Lung (tissue), 12 donors: ENCODE data around the gene CHST11. TPM values are rescaled to one million over a fixed set of nuclear protein-coding genes. Genes with fewer than 3 reads are reported as not detected.
A peak's percentile ranks its signal among the peaks of the same experiment; 100 is the strongest.

ENCODE experiments used
- ATAC-seq: fragments of 200-7000 bp; cut with Tn5 transposase; one replicate; pipeline ENCODE4 v1.9.1; 2020; ENCODE audit warnings: moderate number of reproducible peaks; ENCODE audit not compliant: insufficient read depth, low FRiP score
- DNase-seq, 3 donors: peaks; one replicate each; pipeline ENCODE4 v3.0.0-alpha.2; 2013 to 2017
- H3K27ac ChIP-seq, 2 donors: one replicate each; pipeline ENCODE4 v1.5.1; 2013; ENCODE audit warnings: mild to moderate bottlenecking in 2 of 2, moderate library complexity in 2 of 2, control low read depth in 1 of 2, inconsistent platforms in 1 of 2, low read depth in 1 of 2, low read length in 1 of 2
- H3K27me3 ChIP-seq, 3 donors: one replicate each; pipeline ENCODE4 v1.5.1; 2013; ENCODE audit warnings: low read length in 2 of 3; ENCODE audit not compliant: control insufficient read depth in 3 of 3, insufficient read depth in 3 of 3
- H3K36me3 ChIP-seq, 4 donors: one replicate each; pipeline ENCODE4 v1.5.1; 2013; ENCODE audit warnings: low read length in 4 of 4, mild to moderate bottlenecking in 1 of 4, moderate library complexity in 1 of 4; ENCODE audit not compliant: control insufficient read depth in 4 of 4, insufficient read depth in 4 of 4
- H3K4me1 ChIP-seq, 5 donors: one replicate each; pipeline ENCODE4 v1.5.1; 2013; ENCODE audit warnings: low read length in 5 of 5, mild to moderate bottlenecking in 2 of 5, moderate library complexity in 1 of 5; ENCODE audit not compliant: control insufficient read depth in 5 of 5, insufficient read depth in 5 of 5
- H3K4me3 ChIP-seq: one replicate; pipeline ENCODE4 v1.5.1; 2013; ENCODE audit warnings: mild to moderate bottlenecking, control low read depth, moderate library complexity
- H3K9ac ChIP-seq, 2 donors: one replicate each; pipeline ENCODE4 v1.5.1; 2013; ENCODE audit warnings: low read length in 2 of 2, control low read depth in 1 of 2; ENCODE audit not compliant: insufficient read depth in 1 of 2
- H3K9me3 ChIP-seq, 4 donors: one replicate each; pipeline ENCODE4 v1.5.1; 2013; ENCODE audit warnings: low read length in 3 of 4, mild to moderate bottlenecking in 1 of 4, moderate library complexity in 1 of 4; ENCODE audit not compliant: control insufficient read depth in 4 of 4, insufficient read depth in 3 of 4
- WGBS, 2 donors: extraction: QIAGEN DNeasy Blood & Tissue Kit; methylation state at CpG; one replicate each; pipeline ENCODE4 v1.1.7; 2013; 5-methylcytosine and 5-hydroxymethylcytosine counted together
- polyA plus RNA-seq, 2 donors: library from polyadenylated mRNA; stranded (reverse); fragments of 200-250 nt; gene quantifications; one replicate each; pipeline ENCODE4 v1.2.1, GENCODE V29; 2013
- total RNA-seq, 2 donors: library from RNA; depleted of rRNA in 1 of 2; stranded (reverse); fragments of >200 nt in 1 of 2; gene quantifications; one replicate each; pipeline ENCODE4 v1.2.1, GENCODE V29; 2014 to 2021
- TF ChIP-seq, protein P1 (sequence below): IDR thresholded peaks from 2 replicates; pipeline ENCODE4 v1.5.1; 2012; ENCODE audit warnings: mild to moderate bottlenecking; ENCODE audit errors: control extremely low read depth, extremely low read depth
- donor health status: control.
- donor health status: control.
- donor health status: Bipolar disorder and iron deficiency.
- donor health status: healthy.
- donor health status: DM: yes; HTN: yes; CAD: no.

The CHST11 gene
- total and polyA plus RNA-seq, 4 donors: 9.0 to 63.2 (median 27.7) TPM

- TF ChIP-seq, protein P1, sequence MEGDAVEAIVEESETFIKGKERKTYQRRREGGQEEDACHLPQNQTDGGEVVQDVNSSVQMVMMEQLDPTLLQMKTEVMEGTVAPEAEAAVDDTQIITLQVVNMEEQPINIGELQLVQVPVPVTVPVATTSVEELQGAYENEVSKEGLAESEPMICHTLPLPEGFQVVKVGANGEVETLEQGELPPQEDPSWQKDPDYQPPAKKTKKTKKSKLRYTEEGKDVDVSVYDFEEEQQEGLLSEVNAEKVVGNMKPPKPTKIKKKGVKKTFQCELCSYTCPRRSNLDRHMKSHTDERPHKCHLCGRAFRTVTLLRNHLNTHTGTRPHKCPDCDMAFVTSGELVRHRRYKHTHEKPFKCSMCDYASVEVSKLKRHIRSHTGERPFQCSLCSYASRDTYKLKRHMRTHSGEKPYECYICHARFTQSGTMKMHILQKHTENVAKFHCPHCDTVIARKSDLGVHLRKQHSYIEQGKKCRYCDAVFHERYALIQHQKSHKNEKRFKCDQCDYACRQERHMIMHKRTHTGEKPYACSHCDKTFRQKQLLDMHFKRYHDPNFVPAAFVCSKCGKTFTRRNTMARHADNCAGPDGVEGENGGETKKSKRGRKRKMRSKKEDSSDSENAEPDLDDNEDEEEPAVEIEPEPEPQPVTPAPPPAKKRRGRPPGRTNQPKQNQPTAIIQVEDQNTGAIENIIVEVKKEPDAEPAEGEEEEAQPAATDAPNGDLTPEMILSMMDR: no peak
- no peak overlapping the region for H3K9ac ChIP-seq
- no peaks in the 10 kb centered on the region for H3K27me3 ChIP-seq
- H3K4me1 ChIP-seq: peaks cover 6 to 33% (median 22%) of the 10 kb centered on the region in 5 donors
- WGBS, 2 donors: 95 to 100% methylated on average over 2 of the region's 2 CpGs
- no peak overlapping the region for H3K27ac ChIP-seq
- no peak overlapping the region for H3K4me3 ChIP-seq
- peaks cover 0 to 2% (median 0%) of the 10 kb centered on the region in 4 donors for H3K36me3 ChIP-seq
- H3K9me3 ChIP-seq: no peaks in the 10 kb centered on the region
- DNase-seq (no peak), ATAC-seq (no peak)
Measured at GRCh38 chr12:104508752-104509446, 52.2 kb downstream of the CHST11 start.

DNA sequence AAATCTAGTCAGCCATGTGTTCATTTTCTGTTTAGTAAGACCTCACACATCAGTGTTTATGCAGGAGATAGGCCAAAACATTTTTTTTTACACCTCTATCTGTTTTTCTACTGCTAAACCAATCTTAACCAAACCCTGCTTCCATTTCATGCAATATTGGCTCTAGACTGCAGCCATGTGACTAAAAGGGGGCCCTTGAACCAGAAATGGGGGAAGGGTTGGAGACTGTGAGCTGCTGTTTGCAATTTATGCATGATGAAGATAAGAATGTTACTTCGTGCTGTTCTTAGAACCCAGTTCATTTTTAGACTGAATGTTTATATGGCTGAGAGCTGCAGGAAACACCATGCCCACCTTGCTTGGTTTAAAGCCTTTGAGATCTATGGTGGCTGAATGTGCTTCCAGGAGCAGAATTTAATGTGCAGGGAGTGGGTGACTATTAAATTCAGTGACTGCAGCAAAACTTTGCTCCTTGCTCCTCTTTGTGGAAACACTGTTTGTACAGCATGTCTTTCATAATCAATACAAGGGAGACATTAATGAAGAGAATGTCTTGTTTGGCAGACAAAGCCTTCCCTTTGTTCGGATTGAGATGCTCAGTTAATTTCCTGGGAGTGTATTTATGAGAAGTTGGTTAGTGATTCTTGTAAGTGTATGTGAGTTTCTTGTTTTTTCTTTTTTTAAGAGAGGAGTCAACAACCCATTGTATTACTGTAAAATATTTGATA, 53.6 kb downstream of the CHST11 start:
- Histone ChIP-seq H3K9me3 (no peaks in the 10 kb centered on the region), H3K36me3 (no peaks in the 10 kb centered on the region), H3K4me3 (no peak overlapping the region), H3K9ac (no peak overlapping the region), H3K27me3 (no peaks in the 10 kb centered on the region), H3K27ac (no peak overlapping the region), H3K4me1 (peaks cover 6 to 33% (median 17%) of the 10 kb centered on the region in 5 donors)
- peak in 1 of 3 donors; percentile 54 for DNase-seq
- ATAC-seq: no peak
- WGBS, 2 donors: 24 to 37% methylated on average over 2 of the region's 2 CpGs
- TF ChIP-seq, protein P1: no peak

GRCh38 chr12:104510873-104511440, 54.2 kb downstream of the CHST11 start:
- no peaks in the 10 kb centered on the region for H3K36me3 ChIP-seq
- H3K9me3 ChIP-seq: no peaks in the 10 kb centered on the region
- TF ChIP-seq, protein P1: no peak
- H3K27me3 ChIP-seq: no peaks in the 10 kb centered on the region
- H3K4me3 ChIP-seq: no peak overlapping the region
- no peak overlapping the region for H3K9ac ChIP-seq
- no peak for ATAC-seq
- no peak for DNase-seq
- H3K27ac ChIP-seq: no peak overlapping the region
- WGBS, 2 donors: 25 to 50% methylated on average over 2 of the region's 2 CpGs
- H3K4me1 ChIP-seq: peaks cover 5 to 34% (median 19%) of the 10 kb centered on the region in 5 donors
